Measurements from ENCODE around the gene SHLD3. TPM values are rescaled to one million over a fixed set of nuclear protein-coding genes. Genes with fewer than 3 reads are reported as not detected.
"Not testable (repeated sequence)": the region's sequence is repeated elsewhere in the genome, so short reads cannot be mapped to it uniquely, and the experiment has no call there.

SHLD3 gene, protein sequence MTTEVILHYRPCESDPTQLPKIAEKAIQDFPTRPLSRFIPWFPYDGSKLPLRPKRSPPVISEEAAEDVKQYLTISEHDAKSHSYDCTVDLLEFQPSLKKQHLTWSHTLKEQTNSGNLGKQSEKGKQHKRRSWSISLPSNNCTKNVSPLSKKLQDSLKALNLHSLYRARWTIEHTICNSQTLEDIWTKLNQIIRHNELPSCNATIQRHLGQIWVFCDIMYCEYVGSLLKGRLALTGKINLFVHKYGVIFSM
- polyA plus RNA-seq (2013), result 2.7 and 3.1 TPM in 2 replicates

DNA sequence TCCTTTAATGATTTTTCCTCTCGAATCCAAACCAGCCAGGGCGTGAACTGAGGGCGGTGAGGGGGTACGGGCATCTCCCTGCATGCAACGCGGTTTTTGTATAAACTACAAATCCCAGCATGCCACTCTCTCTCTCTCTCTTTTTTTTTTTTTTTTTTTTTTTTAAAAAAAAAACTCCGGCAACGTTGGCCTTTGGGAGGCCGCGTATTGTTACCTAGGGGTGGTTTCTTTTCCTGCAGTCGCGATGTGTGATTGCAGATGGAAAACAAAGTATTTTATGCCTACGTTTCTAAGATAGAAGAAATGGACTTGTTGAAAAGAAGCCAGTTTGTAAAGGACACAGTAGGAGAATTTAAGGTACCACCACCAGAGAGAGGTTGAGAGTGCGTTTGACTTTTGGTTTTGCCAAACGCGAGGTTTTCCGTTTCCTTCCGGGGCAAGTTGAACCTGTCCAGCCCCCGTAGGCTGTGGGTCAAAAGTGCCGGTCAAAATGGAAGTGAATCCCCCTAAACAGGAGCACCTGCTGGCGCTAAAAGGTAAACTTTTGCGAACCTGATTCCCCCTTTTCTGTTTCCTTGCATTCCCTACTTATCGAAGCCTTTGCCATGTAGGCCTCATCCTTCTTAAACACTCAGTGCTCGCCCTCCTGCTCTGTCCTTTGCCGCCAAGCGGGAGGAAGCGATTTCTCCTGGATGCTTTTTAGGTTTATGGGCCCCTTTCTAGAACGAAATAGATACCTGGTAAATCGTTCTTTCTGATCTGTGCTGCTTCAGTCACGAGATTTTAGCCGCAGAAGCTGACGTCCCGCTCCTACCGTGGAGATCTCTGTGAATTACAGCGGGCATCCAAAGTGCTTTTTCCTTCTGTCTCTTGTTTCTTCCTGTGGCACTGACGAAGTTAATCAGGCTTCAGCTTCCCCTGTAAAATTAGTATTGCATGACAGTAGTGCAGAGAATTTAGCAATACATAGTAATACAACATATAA is at the start of gene SHLD3, which contains the start of gene TRAPPC13:
Gene SHLD3 (plus strand): TSS at position 457 of the 985 bp plus-strand sequence. CDS start 4,561 bp downstream, outside the sequence.
Gene TRAPPC13 (plus strand): TSS at position 457 of the 985 bp plus-strand sequence. CDS start 34 bp downstream, at position 491.
- peaks cover 5% of the 10 kb centered on the region for H3K79me2 ChIP-seq (ENCODE audit: control insufficient read depth, insufficient read depth, low read length, poor library complexity)
- peak within 1 kb of the TSS; percentile 68 for H3K27ac ChIP-seq (ENCODE audit: low read depth, low read length)
- peak within 1 kb of the TSS; percentile 69 for H3K14ac ChIP-seq (ENCODE audit: low read length)
- peak within 1 kb of the TSS; percentile 70 for H3K18ac ChIP-seq (ENCODE audit: low read length)
- H3K4me3 ChIP-seq (ENCODE audit: low read depth, low read length), result peak within 1 kb of the TSS; percentile 97
- no peaks in the 10 kb centered on the region for H3K27me3 ChIP-seq (ENCODE audit: insufficient read depth, low read length)
- peaks cover 4% of the 10 kb centered on the region for H3K79me1 ChIP-seq (ENCODE audit: low read length)
- peak within 1 kb of the TSS; percentile 13 for H4K91ac ChIP-seq (ENCODE audit: low read depth, low read length)
- no peak within 1 kb of the TSS for H2AK5ac ChIP-seq (ENCODE audit: low read length)
- H2BK12ac ChIP-seq (ENCODE audit: low read length), result no peak within 1 kb of the TSS
- no CpG with 5 or more reads among the region's 36 CpGs for WGBS (ENCODE audit: extremely low coverage, insufficient coverage, insufficient read length)
- H4K12ac ChIP-seq (ENCODE audit: low read depth, low read length), result peak within 1 kb of the TSS; percentile 61
- no peak within 1 kb of the TSS for H3K23ac ChIP-seq (ENCODE audit: low read length)
- peaks cover 0 to 2% of the 10 kb centered on the region in 2 experiments for H3K36me3 ChIP-seq (ENCODE audit: control insufficient read depth in 1 of 2, insufficient read depth in 2 of 2, low read length in 2 of 2)
- no peak within 1 kb of the TSS for H2BK120ac ChIP-seq (ENCODE audit: insufficient read depth, low read length, poor library complexity)
- peak within 1 kb of the TSS; percentile 80 for H3K4ac ChIP-seq (ENCODE audit: low read depth, low read length)
- no peaks in the 10 kb centered on the region for H3K9me3 ChIP-seq (ENCODE audit: insufficient read depth, low read depth, low read length)
- H3K4me2 ChIP-seq (ENCODE audit: low read length), result peak within 1 kb of the TSS; percentile 83
- peaks cover 0 to 3% of the 10 kb centered on the region in 2 experiments for H3K4me1 ChIP-seq (ENCODE audit: control insufficient read depth in 1 of 2, insufficient read depth in 2 of 2, low read length in 2 of 2)
- H3K9ac ChIP-seq (ENCODE audit: low read length), result peak within 1 kb of the TSS; percentile 97
- peak within 1 kb of the TSS; percentile 96 for H4K8ac ChIP-seq (ENCODE audit: low read depth, low read length)
- DNase-seq, result peak; percentile 69 to 84
- peak within 1 kb of the TSS; percentile 85 for H2AFZ ChIP-seq (ENCODE audit: insufficient read depth, low read length, poor library complexity)
- peak within 1 kb of the TSS; percentile 60 for H2BK5ac ChIP-seq (ENCODE audit: low read depth, low read length, poor library complexity)

DNA sequence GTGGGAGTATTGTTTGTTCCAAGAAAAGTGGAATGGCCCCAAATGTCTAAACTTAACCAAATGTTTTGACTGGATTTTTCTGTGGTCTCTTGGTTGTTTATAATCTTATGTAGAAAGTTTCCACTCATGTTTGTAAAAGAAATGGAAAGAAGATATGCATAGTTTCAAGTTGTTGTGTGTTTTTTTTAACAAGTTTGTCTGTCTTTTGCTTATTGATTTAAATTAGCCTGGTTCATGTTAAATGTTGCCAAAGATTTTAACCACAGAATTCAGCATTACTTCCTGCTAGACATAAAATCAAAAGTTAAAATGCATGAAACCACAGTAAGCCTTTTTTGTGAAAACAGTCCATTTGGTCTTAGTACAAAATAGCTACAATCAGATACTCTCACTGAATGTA is 47.7 kb upstream of the SHLD3 start:
- Histone ChIP-seq H3K36me3 (ENCODE audit: control insufficient read depth in 1 of 2, insufficient read depth in 2 of 2, low read length in 2 of 2) (peaks cover 7 to 10% of the 10 kb centered on the region in 2 experiments), H4K12ac (ENCODE audit: low read depth, low read length) (no peak overlapping the region), H3K79me1 (ENCODE audit: low read length) (no peaks in the 10 kb centered on the region), H3K23ac (ENCODE audit: low read length) (no peak overlapping the region), H4K8ac (ENCODE audit: low read depth, low read length) (no peak overlapping the region), H3K4me1 (ENCODE audit: control insufficient read depth in 1 of 2, insufficient read depth in 2 of 2, low read length in 2 of 2) (no peaks in the 10 kb centered on the region), H3K18ac (ENCODE audit: low read length) (no peak overlapping the region), H2BK12ac (ENCODE audit: low read length) (no peak overlapping the region), H3K4ac (ENCODE audit: low read depth, low read length) (no peak overlapping the region), H2AFZ (ENCODE audit: insufficient read depth, low read length, poor library complexity) (no peak overlapping the region), H3K79me2 (ENCODE audit: control insufficient read depth, insufficient read depth, low read length, poor library complexity) (no peaks in the 10 kb centered on the region), H2BK5ac (ENCODE audit: low read depth, low read length, poor library complexity) (no peak overlapping the region), H3K27me3 (ENCODE audit: insufficient read depth, low read length) (no peaks in the 10 kb centered on the region), H3K4me2 (ENCODE audit: low read length) (no peak overlapping the region), H4K91ac (ENCODE audit: low read depth, low read length) (no peak overlapping the region), H3K4me3 (ENCODE audit: low read depth, low read length) (no peak overlapping the region), H3K9ac (ENCODE audit: low read length) (no peak overlapping the region), H2AK5ac (ENCODE audit: low read length) (no peak overlapping the region), H2BK120ac (ENCODE audit: insufficient read depth, low read length, poor library complexity) (no peak overlapping the region), H3K27ac (ENCODE audit: low read depth, low read length) (no peak overlapping the region), H3K9me3 (ENCODE audit: insufficient read depth, low read depth, low read length) (no peaks in the 10 kb centered on the region), H3K14ac (ENCODE audit: low read length) (no peak overlapping the region)
- DNase-seq, result no peak

DNA sequence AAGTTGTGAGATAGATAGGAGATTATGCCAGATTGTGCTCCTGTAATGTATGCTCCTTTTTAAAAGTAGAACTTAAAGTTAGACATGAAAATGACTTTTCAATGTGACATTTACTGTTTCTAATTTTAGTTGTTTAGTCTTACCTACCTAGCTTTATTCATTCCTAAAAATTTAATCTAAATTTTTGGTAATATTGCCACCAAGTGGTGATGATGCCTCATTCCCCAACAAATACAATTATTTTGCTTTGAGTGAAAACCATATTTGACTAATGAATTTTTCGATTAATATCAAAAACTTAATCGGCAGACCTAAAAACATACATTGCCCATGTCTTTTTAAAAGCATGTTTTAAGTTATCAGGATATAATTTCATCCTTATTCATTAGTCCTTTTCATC is 36.1 kb upstream of the SHLD3 start:
- Histone ChIP-seq H3K9ac (ENCODE audit: low read length) (no peak overlapping the region), H3K4me3 (ENCODE audit: low read depth, low read length) (no peak overlapping the region), H2BK12ac (ENCODE audit: low read length) (no peak overlapping the region), H4K12ac (ENCODE audit: low read depth, low read length) (no peak overlapping the region), H3K36me3 (ENCODE audit: control insufficient read depth in 1 of 2, insufficient read depth in 2 of 2, low read length in 2 of 2) (peaks cover 6 to 15% of the 10 kb centered on the region in 2 experiments), H2BK5ac (ENCODE audit: low read depth, low read length, poor library complexity) (no peak overlapping the region), H3K4me1 (ENCODE audit: control insufficient read depth in 1 of 2, insufficient read depth in 2 of 2, low read length in 2 of 2) (no peaks in the 10 kb centered on the region), H3K27me3 (ENCODE audit: insufficient read depth, low read length) (no peaks in the 10 kb centered on the region), H2AFZ (ENCODE audit: insufficient read depth, low read length, poor library complexity) (no peak overlapping the region), H3K79me1 (ENCODE audit: low read length) (no peaks in the 10 kb centered on the region), H4K8ac (ENCODE audit: low read depth, low read length) (no peak overlapping the region), H2BK120ac (ENCODE audit: insufficient read depth, low read length, poor library complexity) (no peak overlapping the region), H3K79me2 (ENCODE audit: control insufficient read depth, insufficient read depth, low read length, poor library complexity) (no peaks in the 10 kb centered on the region), H3K27ac (ENCODE audit: low read depth, low read length) (no peak overlapping the region), H3K18ac (ENCODE audit: low read length) (no peak overlapping the region), H3K9me3 (ENCODE audit: insufficient read depth, low read depth, low read length) (no peaks in the 10 kb centered on the region), H3K4ac (ENCODE audit: low read depth, low read length) (no peak overlapping the region), H3K23ac (ENCODE audit: low read length) (no peak overlapping the region), H2AK5ac (ENCODE audit: low read length) (no peak overlapping the region), H3K4me2 (ENCODE audit: low read length) (no peak overlapping the region), H3K14ac (ENCODE audit: low read length) (no peak overlapping the region), H4K91ac (ENCODE audit: low read depth, low read length) (no peak overlapping the region)
- WGBS (ENCODE audit: extremely low coverage, insufficient coverage, insufficient read length), result no CpG with 5 or more reads among the region's 2 CpGs
- no peak for DNase-seq

DNA sequence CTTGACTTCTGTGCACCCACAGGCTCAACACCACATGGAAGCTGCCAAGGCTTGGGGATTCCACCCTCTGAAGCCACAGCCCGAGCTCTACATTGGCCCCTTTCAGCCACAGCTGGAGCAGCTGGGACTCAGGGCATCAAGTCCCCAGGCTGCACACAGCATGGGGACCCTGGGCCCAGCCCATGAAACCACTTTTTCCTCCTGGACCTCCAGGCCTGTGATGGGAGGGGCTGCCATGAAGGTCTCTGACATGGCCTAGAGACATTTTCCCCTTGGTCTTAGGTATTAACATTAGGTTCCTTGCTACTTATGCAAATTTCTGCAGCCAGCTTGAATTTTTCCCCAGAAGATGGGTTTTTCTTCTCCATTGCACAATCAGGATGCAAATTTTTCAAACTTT is 23.1 kb upstream of the SHLD3 start:
- H2BK5ac ChIP-seq (ENCODE audit: low read depth, low read length, poor library complexity); H3K23ac ChIP-seq (ENCODE audit: low read length); H3K4me3 ChIP-seq (ENCODE audit: low read depth, low read length); H3K18ac ChIP-seq (ENCODE audit: low read length); H3K14ac ChIP-seq (ENCODE audit: low read length); H3K4ac ChIP-seq (ENCODE audit: low read depth, low read length); H3K79me2 ChIP-seq (ENCODE audit: control insufficient read depth, insufficient read depth, low read length, poor library complexity); H3K27ac ChIP-seq (ENCODE audit: low read depth, low read length); H3K4me1 ChIP-seq (ENCODE audit: control insufficient read depth in 1 of 2, insufficient read depth in 2 of 2, low read length in 2 of 2); H4K12ac ChIP-seq (ENCODE audit: low read depth, low read length); H3K9me3 ChIP-seq (ENCODE audit: insufficient read depth, low read depth, low read length); H3K9ac ChIP-seq (ENCODE audit: low read length); H4K91ac ChIP-seq (ENCODE audit: low read depth, low read length); H3K79me1 ChIP-seq (ENCODE audit: low read length); H2AFZ ChIP-seq (ENCODE audit: insufficient read depth, low read length, poor library complexity); H2BK120ac ChIP-seq (ENCODE audit: insufficient read depth, low read length, poor library complexity); H3K4me2 ChIP-seq (ENCODE audit: low read length); H2BK12ac ChIP-seq (ENCODE audit: low read length); H3K27me3 ChIP-seq (ENCODE audit: insufficient read depth, low read length); H2AK5ac ChIP-seq (ENCODE audit: low read length); H4K8ac ChIP-seq (ENCODE audit: low read depth, low read length); DNase-seq: not testable (repeated sequence)
- peaks cover 9 to 14% of the 10 kb centered on the region in 2 experiments for H3K36me3 ChIP-seq (ENCODE audit: control insufficient read depth in 1 of 2, insufficient read depth in 2 of 2, low read length in 2 of 2)
- WGBS (ENCODE audit: extremely low coverage, insufficient coverage, insufficient read length), result no CpG with 5 or more reads among the region's 1 CpG
